ENCODE results near the gene RPAIN.

GRCh38 chr17:5381542-5381941 lies 38.4 kb upstream of the RPAIN start:
- TF ChIP-seq, protein P1, sequence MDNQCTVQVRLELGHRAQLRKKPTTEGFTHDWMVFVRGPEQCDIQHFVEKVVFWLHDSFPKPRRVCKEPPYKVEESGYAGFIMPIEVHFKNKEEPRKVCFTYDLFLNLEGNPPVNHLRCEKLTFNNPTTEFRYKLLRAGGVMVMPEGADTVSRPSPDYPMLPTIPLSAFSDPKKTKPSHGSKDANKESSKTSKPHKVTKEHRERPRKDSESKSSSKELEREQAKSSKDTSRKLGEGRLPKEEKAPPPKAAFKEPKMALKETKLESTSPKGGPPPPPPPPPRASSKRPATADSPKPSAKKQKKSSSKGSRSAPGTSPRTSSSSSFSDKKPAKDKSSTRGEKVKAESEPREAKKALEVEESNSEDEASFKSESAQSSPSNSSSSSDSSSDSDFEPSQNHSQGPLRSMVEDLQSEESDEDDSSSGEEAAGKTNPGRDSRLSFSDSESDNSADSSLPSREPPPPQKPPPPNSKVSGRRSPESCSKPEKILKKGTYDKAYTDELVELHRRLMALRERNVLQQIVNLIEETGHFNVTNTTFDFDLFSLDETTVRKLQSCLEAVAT (IDR thresholded peaks at IDR 0.05), result no peak
- TF ChIP-seq SRF (IDR thresholded peaks at IDR 0.05; ENCODE audit: low read depth in 2 of 2, low read length in 2 of 2) (no peak), ZBTB33 (IDR thresholded peaks at IDR 0.05) (no peak), RBBP5 (conservative IDR thresholded peaks at IDR 0.05) (no peak), ZZZ3 (IDR thresholded peaks at IDR 0.05; ENCODE audit: control insufficient read depth, insufficient read length, low read depth) (no peak), NFIC (IDR thresholded peaks at IDR 0.05; ENCODE audit: low read depth, low read length) (no peak)
- TF ChIP-seq, protein P2, sequence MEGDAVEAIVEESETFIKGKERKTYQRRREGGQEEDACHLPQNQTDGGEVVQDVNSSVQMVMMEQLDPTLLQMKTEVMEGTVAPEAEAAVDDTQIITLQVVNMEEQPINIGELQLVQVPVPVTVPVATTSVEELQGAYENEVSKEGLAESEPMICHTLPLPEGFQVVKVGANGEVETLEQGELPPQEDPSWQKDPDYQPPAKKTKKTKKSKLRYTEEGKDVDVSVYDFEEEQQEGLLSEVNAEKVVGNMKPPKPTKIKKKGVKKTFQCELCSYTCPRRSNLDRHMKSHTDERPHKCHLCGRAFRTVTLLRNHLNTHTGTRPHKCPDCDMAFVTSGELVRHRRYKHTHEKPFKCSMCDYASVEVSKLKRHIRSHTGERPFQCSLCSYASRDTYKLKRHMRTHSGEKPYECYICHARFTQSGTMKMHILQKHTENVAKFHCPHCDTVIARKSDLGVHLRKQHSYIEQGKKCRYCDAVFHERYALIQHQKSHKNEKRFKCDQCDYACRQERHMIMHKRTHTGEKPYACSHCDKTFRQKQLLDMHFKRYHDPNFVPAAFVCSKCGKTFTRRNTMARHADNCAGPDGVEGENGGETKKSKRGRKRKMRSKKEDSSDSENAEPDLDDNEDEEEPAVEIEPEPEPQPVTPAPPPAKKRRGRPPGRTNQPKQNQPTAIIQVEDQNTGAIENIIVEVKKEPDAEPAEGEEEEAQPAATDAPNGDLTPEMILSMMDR (IDR thresholded peaks at IDR 0.05 in 2 of 3, conservative IDR thresholded peaks at IDR 0.05 in 1 of 3; ENCODE audit: control insufficient read depth in 2 of 3, extremely low read depth in 1 of 3, insufficient read depth in 1 of 3, low read depth in 3 of 3, low read length in 3 of 3), result no peak
